Measurements from ENCODE around the gene COL5A1. TPM values are rescaled to one million over a fixed set of nuclear protein-coding genes. Genes with fewer than 3 reads are reported as not detected.

Gene COL5A1
- total RNA-seq, 2 experiments from 2014 or later: 0.05 to 0.08 TPM

GRCh38 chr9:134772331-134772730, 130.7 kb downstream of the COL5A1 start:
- Mint-ChIP-seq H3K27ac (no peak overlapping the region), H3K27me3 (ENCODE audit: low read depth) (peaks cover 5% of the 10 kb centered on the region), H3K9me3 (ENCODE audit: insufficient read depth) (no peaks in the 10 kb centered on the region), H3K4me1 (ENCODE audit: low read depth) (peaks cover 2% of the 10 kb centered on the region), H3K36me3 (ENCODE audit: low read depth) (no peaks in the 10 kb centered on the region), H3K4me3 (no peak overlapping the region)
- POLR2A ChIA-PET: no interaction called here
- no peak for ATAC-seq
- CTCF ChIA-PET: no interaction called here
- DNase-seq: no peak

DNA sequence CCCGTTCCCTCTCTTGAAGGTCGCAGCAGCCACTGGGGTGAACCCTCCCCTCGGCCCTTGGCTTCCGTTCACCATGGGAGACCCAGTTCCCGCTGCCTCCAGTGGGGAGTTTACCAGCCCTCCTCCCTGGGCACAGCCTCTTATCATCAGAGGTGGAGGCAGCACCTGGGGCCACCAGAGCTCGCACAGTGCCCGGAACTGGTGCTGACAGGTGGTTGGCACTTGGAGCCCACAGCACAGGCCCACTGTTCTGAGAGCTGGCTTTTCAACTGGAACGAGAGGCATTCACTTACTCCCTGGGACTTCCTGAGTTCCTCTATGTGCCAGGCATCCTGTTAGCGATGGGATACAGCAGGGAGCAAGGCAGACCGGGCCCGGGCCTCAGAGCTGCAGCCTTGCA, 132.2 kb downstream of the COL5A1 start:
- Mint-ChIP-seq H3K4me3 (no peak overlapping the region), H3K4me1 (ENCODE audit: low read depth) (peaks cover 2% of the 10 kb centered on the region), H3K27me3 (ENCODE audit: low read depth) (peaks cover 5% of the 10 kb centered on the region), H3K9me3 (ENCODE audit: insufficient read depth) (no peaks in the 10 kb centered on the region), H3K27ac (no peak overlapping the region), H3K36me3 (ENCODE audit: low read depth) (no peaks in the 10 kb centered on the region)
- ATAC-seq (no peak), DNase-seq (no peak)
- CTCF ChIA-PET: no interaction called here
- POLR2A ChIA-PET: no interaction called here

DNA sequence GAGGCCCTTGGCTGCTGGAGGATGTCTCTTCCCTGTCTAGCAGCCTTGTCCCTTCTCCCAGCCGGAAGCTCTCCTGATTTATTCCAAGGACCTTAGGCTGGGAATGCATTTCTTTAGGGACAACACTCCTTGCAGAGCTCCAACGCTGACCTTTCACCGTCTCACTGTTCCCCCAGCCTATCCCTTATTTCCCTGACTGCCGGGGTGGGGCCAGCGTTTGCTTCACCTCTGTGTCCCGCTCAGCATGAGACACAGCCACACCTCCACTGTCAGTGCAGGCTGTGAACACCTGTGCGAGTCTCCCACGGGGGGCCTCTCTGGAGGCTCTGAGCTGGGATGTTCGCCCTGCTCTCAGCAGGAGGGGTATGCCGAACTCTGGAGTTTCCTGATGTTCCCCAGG, 132.8 kb downstream of the COL5A1 start:
- peaks cover 2% of the 10 kb centered on the region for H3K4me1 Mint-ChIP-seq (ENCODE audit: low read depth)
- DNase-seq (no peak), ATAC-seq (no peak)
- H3K27ac Mint-ChIP-seq: no peak overlapping the region
- no peak overlapping the region for H3K4me3 Mint-ChIP-seq
- peaks cover 5% of the 10 kb centered on the region for H3K27me3 Mint-ChIP-seq (ENCODE audit: low read depth)
- H3K9me3 Mint-ChIP-seq (ENCODE audit: insufficient read depth): no peaks in the 10 kb centered on the region
- no peaks in the 10 kb centered on the region for H3K36me3 Mint-ChIP-seq (ENCODE audit: low read depth)
- ChIA-PET POLR2A (no interaction called here), CTCF (no interaction called here)

DNA sequence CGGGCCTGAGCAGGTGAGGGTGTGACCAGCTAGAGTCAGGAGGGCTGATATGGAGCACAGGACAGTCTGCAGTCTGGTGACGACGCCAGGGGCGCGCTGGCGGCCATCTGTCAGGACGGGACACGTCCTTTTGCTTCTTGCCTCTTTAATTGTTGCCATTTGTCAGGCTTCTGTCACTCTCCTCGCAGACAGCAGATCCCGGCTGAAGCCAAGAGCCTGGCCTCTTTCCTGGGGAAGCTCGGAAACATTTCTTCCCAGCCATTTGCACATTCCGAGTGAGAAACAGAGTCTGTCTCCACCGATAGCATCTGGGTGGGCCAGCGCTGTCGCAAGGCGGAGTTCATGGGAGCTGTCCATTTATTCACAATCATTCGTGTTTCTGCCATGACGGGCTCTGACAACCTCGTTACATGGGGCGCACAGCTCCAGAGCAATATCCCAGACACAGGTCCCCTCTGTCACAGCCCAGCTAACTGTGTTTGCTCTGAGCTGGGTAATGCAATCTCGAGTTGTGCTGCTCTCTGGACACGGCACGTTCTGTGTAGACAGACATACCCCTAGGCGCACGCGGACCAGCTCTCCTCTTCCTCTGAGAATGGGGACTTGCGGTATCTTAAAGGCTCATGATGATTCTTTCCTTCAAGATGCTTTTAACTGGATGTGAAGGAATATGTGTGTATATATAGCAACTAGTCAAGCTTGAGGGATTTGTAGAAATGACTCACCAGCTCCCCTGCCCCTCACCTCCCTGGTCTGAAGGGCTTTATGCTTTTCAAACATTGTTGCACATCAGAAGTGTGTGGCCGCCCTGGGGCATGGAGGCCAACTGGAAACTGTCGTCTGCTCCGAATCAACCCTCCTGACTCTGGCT, 133.7 kb downstream of the COL5A1 start:
- H3K27me3 Mint-ChIP-seq (ENCODE audit: low read depth): peaks cover 5% of the 10 kb centered on the region
- no peak overlapping the region for H3K27ac Mint-ChIP-seq
- H3K4me3 Mint-ChIP-seq: no peak overlapping the region
- POLR2A ChIA-PET: no interaction called here
- H3K4me1 Mint-ChIP-seq (ENCODE audit: low read depth): peaks cover 2% of the 10 kb centered on the region
- CTCF ChIA-PET: no interaction called here
- no peaks in the 10 kb centered on the region for H3K9me3 Mint-ChIP-seq (ENCODE audit: insufficient read depth)
- no peaks in the 10 kb centered on the region for H3K36me3 Mint-ChIP-seq (ENCODE audit: low read depth)
- ATAC-seq (no peak), DNase-seq (no peak)

- H3K4me3 Mint-ChIP-seq: no peak overlapping the region
- ChIA-PET POLR2A (no interaction called here), CTCF (no interaction called here)
- H3K4me1 Mint-ChIP-seq (ENCODE audit: low read depth): no peaks in the 10 kb centered on the region
- ATAC-seq: no peak
- no peaks in the 10 kb centered on the region for H3K9me3 Mint-ChIP-seq (ENCODE audit: insufficient read depth)
- no peak overlapping the region for H3K27ac Mint-ChIP-seq
- DNase-seq: no peak
- H3K36me3 Mint-ChIP-seq (ENCODE audit: low read depth): no peaks in the 10 kb centered on the region
- H3K27me3 Mint-ChIP-seq (ENCODE audit: low read depth): peaks cover 2% of the 10 kb centered on the region
Observed at GRCh38 chr9:134776080-134776796, 134.6 kb downstream of the COL5A1 start.

GRCh38 chr9:134777153-134777552, 135.6 kb downstream of the COL5A1 start:
- H3K27me3 Mint-ChIP-seq (ENCODE audit: low read depth): no peaks in the 10 kb centered on the region
- ChIA-PET CTCF (no interaction called here), POLR2A (no interaction called here)
- H3K4me3 Mint-ChIP-seq: no peak overlapping the region
- H3K9me3 Mint-ChIP-seq (ENCODE audit: insufficient read depth): no peaks in the 10 kb centered on the region
- no peaks in the 10 kb centered on the region for H3K36me3 Mint-ChIP-seq (ENCODE audit: low read depth)
- DNase-seq (no peak), ATAC-seq (no peak)
- H3K27ac Mint-ChIP-seq: no peak overlapping the region
- no peaks in the 10 kb centered on the region for H3K4me1 Mint-ChIP-seq (ENCODE audit: low read depth)

DNA sequence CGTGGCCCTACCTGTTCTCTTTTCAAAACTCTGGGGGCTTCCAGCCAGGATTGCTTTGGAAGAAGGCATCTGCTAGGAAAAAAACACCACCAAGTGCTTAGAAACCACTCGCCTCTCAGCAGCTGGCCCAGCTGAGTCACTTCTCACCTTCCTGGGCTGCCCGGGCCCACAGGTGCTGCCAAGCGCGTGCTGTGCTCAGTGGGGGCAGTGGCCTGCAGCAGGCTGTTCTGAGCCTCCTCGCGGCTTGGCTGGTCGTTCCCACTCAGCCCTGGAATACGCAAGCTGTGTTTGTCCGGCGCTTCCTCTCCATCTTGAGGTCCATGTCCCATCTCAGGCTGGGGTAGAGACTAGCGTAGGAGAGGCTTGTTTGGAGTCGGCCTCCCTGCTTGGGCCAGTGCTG, 136.6 kb downstream of the COL5A1 start:
- ChIA-PET POLR2A (no interaction called here), CTCF (no interaction called here)
- H3K4me3 Mint-ChIP-seq: no peak overlapping the region
- DNase-seq: no peak
- H3K4me1 Mint-ChIP-seq (ENCODE audit: low read depth): no peaks in the 10 kb centered on the region
- H3K27me3 Mint-ChIP-seq (ENCODE audit: low read depth): no peaks in the 10 kb centered on the region
- H3K36me3 Mint-ChIP-seq (ENCODE audit: low read depth): no peaks in the 10 kb centered on the region
- H3K9me3 Mint-ChIP-seq (ENCODE audit: insufficient read depth): no peaks in the 10 kb centered on the region
- no peak overlapping the region for H3K27ac Mint-ChIP-seq
- no peak for ATAC-seq

DNA sequence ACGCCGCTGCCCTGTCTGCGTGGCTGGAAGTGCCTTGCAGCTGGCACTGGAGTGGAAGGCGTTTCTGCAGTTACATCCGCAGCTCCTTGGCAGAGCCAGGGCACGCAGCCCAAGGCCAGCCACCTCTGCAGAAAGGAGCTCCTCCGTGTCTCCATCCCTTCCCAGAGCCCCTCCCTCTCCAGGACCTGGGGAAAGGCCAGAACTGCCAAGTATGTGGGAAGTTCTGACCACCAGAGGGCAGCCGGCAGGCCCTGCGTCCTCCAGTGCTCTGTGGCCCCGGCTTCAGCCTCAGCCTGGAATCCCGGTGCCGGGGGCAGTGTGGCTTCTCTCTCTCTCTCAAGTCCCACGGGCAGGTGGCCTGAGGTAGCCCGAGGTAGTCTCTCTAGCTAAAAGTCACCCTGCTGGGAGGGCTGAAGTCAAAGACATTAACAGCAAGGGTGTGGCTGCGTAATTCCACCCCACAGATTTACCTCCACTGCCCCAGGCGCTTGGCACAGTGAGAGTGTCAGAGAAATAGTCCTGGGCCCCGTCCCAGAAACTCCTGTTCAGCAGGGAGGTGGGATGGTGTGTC, 137.3 kb downstream of the COL5A1 start:
- H3K27me3 Mint-ChIP-seq (ENCODE audit: low read depth): no peaks in the 10 kb centered on the region
- H3K27ac Mint-ChIP-seq: no peak overlapping the region
- no peak for ATAC-seq
- H3K4me1 Mint-ChIP-seq (ENCODE audit: low read depth): no peaks in the 10 kb centered on the region
- POLR2A ChIA-PET: no interaction called here
- H3K4me3 Mint-ChIP-seq: no peak overlapping the region
- H3K9me3 Mint-ChIP-seq (ENCODE audit: insufficient read depth): no peaks in the 10 kb centered on the region
- no peak for DNase-seq
- CTCF ChIA-PET: no interaction called here
- H3K36me3 Mint-ChIP-seq (ENCODE audit: low read depth): no peaks in the 10 kb centered on the region

- Mint-ChIP-seq H3K4me1 (ENCODE audit: low read depth) (no peaks in the 10 kb centered on the region), H3K9me3 (ENCODE audit: insufficient read depth) (no peaks in the 10 kb centered on the region), H3K27me3 (ENCODE audit: low read depth) (no peaks in the 10 kb centered on the region), H3K4me3 (no peak overlapping the region), H3K36me3 (ENCODE audit: low read depth) (no peaks in the 10 kb centered on the region), H3K27ac (no peak overlapping the region)
- DNase-seq (no peak), ATAC-seq (no peak)
- ChIA-PET CTCF (no interaction called here), POLR2A (no interaction called here)
Observed at GRCh38 chr9:134779640-134780039, 138.0 kb downstream of the COL5A1 start.

DNA sequence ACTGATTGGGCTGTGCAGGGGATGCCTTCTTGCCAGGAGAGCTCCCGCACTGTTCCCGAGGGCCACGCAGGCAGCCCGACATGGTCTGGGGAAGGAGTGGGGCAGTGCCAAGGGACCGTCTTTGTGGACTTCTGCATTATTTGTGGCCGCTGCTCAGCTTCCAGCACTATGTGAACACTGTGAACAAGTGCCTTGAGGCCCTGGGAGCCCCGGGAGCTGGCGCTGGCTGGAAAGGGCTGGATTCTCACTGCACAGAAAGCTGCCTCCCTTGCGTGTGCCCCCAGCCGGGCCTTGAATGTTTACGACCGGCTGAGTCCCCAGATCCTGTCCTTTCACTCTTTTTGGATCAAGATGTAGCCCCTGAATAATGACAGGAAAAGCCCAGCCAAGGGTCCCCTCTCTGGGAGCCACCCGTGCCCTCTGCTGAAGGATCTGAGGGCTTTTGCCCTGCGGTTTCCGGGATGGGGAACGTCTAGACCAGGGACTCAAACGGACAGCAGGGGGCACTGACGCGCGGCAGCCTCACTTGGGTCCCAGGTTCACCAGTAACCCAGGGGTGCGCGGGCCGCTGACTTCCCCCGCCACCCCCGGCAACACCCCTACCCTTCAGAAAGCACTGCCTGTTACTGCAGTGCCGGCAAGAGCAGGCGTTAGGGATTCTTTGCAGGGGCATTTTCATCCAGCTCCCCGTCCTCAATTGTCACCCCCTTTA, 140.1 kb downstream of the COL5A1 start:
- no peak for DNase-seq
- H3K9me3 Mint-ChIP-seq (ENCODE audit: insufficient read depth): no peaks in the 10 kb centered on the region
- no peak for ATAC-seq
- no peaks in the 10 kb centered on the region for H3K27me3 Mint-ChIP-seq (ENCODE audit: low read depth)
- no peaks in the 10 kb centered on the region for H3K4me1 Mint-ChIP-seq (ENCODE audit: low read depth)
- ChIA-PET CTCF (no interaction called here), POLR2A (no interaction called here)
- no peak overlapping the region for H3K4me3 Mint-ChIP-seq
- H3K36me3 Mint-ChIP-seq (ENCODE audit: low read depth): no peaks in the 10 kb centered on the region
- H3K27ac Mint-ChIP-seq: no peak overlapping the region

GRCh38 chr9:134782921-134783698, 141.5 kb downstream of the COL5A1 start:
- no peak overlapping the region for H3K27ac Mint-ChIP-seq
- H3K4me3 Mint-ChIP-seq: no peak overlapping the region
- H3K36me3 Mint-ChIP-seq (ENCODE audit: low read depth): no peaks in the 10 kb centered on the region
- H3K27me3 Mint-ChIP-seq (ENCODE audit: low read depth): no peaks in the 10 kb centered on the region
- ATAC-seq (no peak), DNase-seq (no peak)
- no peaks in the 10 kb centered on the region for H3K9me3 Mint-ChIP-seq (ENCODE audit: insufficient read depth)
- no peaks in the 10 kb centered on the region for H3K4me1 Mint-ChIP-seq (ENCODE audit: low read depth)
- CTCF ChIA-PET: no interaction called here
- POLR2A ChIA-PET: no interaction called here

DNA sequence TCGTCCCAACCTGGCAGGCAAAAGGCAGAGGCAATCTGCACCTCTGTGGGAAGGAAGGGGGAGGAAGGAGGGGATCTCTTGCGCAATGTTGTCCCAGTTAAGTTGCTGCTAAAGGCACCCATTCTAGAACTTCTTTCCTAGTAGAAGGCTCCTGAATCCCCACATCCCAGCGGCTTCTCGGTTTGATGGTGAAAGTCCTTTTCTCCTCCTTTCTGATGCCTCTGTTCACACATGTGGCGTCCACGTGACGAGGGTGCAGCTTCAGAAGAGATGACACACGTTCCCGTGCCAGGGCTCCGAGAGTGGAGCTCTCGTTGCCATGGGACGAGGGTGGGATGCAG, 142.1 kb downstream of the COL5A1 start:
- ChIA-PET POLR2A (no interaction called here), CTCF (no interaction called here)
- H3K27me3 Mint-ChIP-seq (ENCODE audit: low read depth): no peaks in the 10 kb centered on the region
- H3K36me3 Mint-ChIP-seq (ENCODE audit: low read depth): no peaks in the 10 kb centered on the region
- H3K9me3 Mint-ChIP-seq (ENCODE audit: insufficient read depth): no peaks in the 10 kb centered on the region
- H3K4me3 Mint-ChIP-seq: no peak overlapping the region
- H3K27ac Mint-ChIP-seq: no peak overlapping the region
- DNase-seq (no peak), ATAC-seq (no peak)
- no peaks in the 10 kb centered on the region for H3K4me1 Mint-ChIP-seq (ENCODE audit: low read depth)
